K562 (cell line): ENCODE data around the gene PSMA7. TPM values are rescaled to one million over a fixed set of nuclear protein-coding genes. Genes with fewer than 3 reads are reported as not detected.
A peak's percentile ranks its signal among the peaks of the same experiment; 100 is the strongest.

Source experiments
- CTBP1 ChIP-seq: fragments of 450-650 bp; IDR thresholded peaks from 2 replicates; pipeline ENCODE4 v1.6.1; 2016; ENCODE audit warnings: borderline replicate concordance
- CTCF ChIP-seq, 3 experiments: IDR thresholded peaks in 2 of 3; conservative IDR thresholded peaks in 1 of 3; 2 replicates each; pipeline ENCODE4 v1.5.1; 2011 to 2012; ENCODE audit warnings: low read length in 3 of 3, mild to moderate bottlenecking in 3 of 3, control low read depth in 2 of 3, improper control_type of control experiment in 1 of 3, inconsistent platforms in 1 of 3, low read depth in 1 of 3, mixed read lengths in 1 of 3, moderate library complexity in 1 of 3; ENCODE audit not compliant: insufficient read depth in 2 of 3
- ESRRB ChIP-seq: fragments of 250-450 bp; sonication (Bioruptor Pico); IDR thresholded peaks from 2 replicates; pipeline ENCODE4 v1.5.0; 2020; ENCODE audit warnings: mild to moderate bottlenecking, moderate library complexity, borderline replicate concordance
- GTF2E2 ChIP-seq: fragments of 200-800 bp; sonication (Bioruptor generic); IDR thresholded peaks from 2 replicates; pipeline ENCODE4 v1.6.1; 2016; ENCODE audit warnings: missing genetic modification characterization, missing compliant biosample characterization
- TCF7L2 ChIP-seq: fragments of 150-350 bp; IDR thresholded peaks from 2 replicates; pipeline ENCODE4 v1.6.1; 2016; ENCODE audit warnings: low read depth, mild to moderate bottlenecking, low read length, moderate library complexity
- WHSC1 ChIP-seq: IDR thresholded peaks from one replicate; pipeline ENCODE4 v1.6.1; 2012; ENCODE audit warnings: low read length, control low read depth, inconsistent platforms
- YY1 ChIP-seq, 3 experiments: IDR thresholded peaks; 2 replicates each; pipeline ENCODE4 v1.6.1; 2011; ENCODE audit warnings: low read length in 2 of 3, mild to moderate bottlenecking in 2 of 3, moderate library complexity in 2 of 3, borderline replicate concordance in 1 of 3, control low read depth in 1 of 3, low read depth in 1 of 3; ENCODE audit not compliant: insufficient read depth in 3 of 3, insufficient replicate concordance in 2 of 3, control insufficient read depth in 1 of 3, insufficient read length in 1 of 3; ENCODE audit errors: extremely low read depth in 1 of 3
- ZNF764 ChIP-seq: fragments of 250-450 bp; sonication (Bioruptor Pico); IDR thresholded peaks from 2 replicates; pipeline ENCODE4 v1.4.0; 2020; ENCODE audit warnings: low read depth, mild to moderate bottlenecking, moderate library complexity
- polyA plus RNA-seq, 8 experiments: library from polyadenylated mRNA; depleted of rRNA in 4 of 8; stranded (reverse) in 5 of 8; unstranded in 3 of 8; fragments of >200 nt; fragmentation: Nextera tagmentation in 2 of 8; fragmentation: Illumina TruSeq in 1 of 8; extraction: Ambion mirVana in 2 of 8; extraction: Trizol in 1 of 8; gene quantifications; 2 replicates each; pipeline versions ENCODE4 v1.2.1 to v1.2.3, GENCODE V29; 2011 to 2014; ENCODE audit warnings: inconsistent platforms in 1 of 8, missing spikeins in 1 of 8
- total RNA-seq, 7 experiments: library from RNA; depleted of rRNA in 6 of 7; stranded (reverse); fragments of >200 nt in 6 of 7; fragmentation: Illumina TruSeq in 2 of 7; extraction: Trizol in 2 of 7; gene quantifications; 2 replicates each; pipeline versions ENCODE4 v1.2.1 to v1.2.3, GENCODE V29; 2011 to 2021; ENCODE audit warnings: low replicate concordance in 1 of 7
- TF ChIP-seq, protein P1 (sequence below): sonication (generic); formaldehyde crosslinking; IDR thresholded peaks from 2 replicates; pipeline ENCODE4 v1.8.0; 2022; ENCODE audit warnings: mild to moderate bottlenecking, missing genetic modification reagents
- TF ChIP-seq, protein P2 (sequence below): fragments of 250-450 bp; sonication (Bioruptor Pico); IDR thresholded peaks from 2 replicates; pipeline ENCODE4 v1.8.0; 2022; ENCODE audit warnings: inconsistent platforms, mild to moderate bottlenecking, moderate library complexity, borderline replicate concordance
- TF ChIP-seq, protein P3 (sequence below): fragments of 250-450 bp; sonication (Bioruptor Pico); IDR thresholded peaks from 2 replicates; pipeline ENCODE4 v1.8.0; 2022; ENCODE audit warnings: moderate library complexity, mild to moderate bottlenecking, inconsistent platforms

Gene PSMA7
- total and polyA plus RNA-seq, 9 of the 15 experiments (the other 6 are each of a cell fraction or from before 2014, with no cell fraction given): 257 to 510 (median 393) TPM

DNA sequence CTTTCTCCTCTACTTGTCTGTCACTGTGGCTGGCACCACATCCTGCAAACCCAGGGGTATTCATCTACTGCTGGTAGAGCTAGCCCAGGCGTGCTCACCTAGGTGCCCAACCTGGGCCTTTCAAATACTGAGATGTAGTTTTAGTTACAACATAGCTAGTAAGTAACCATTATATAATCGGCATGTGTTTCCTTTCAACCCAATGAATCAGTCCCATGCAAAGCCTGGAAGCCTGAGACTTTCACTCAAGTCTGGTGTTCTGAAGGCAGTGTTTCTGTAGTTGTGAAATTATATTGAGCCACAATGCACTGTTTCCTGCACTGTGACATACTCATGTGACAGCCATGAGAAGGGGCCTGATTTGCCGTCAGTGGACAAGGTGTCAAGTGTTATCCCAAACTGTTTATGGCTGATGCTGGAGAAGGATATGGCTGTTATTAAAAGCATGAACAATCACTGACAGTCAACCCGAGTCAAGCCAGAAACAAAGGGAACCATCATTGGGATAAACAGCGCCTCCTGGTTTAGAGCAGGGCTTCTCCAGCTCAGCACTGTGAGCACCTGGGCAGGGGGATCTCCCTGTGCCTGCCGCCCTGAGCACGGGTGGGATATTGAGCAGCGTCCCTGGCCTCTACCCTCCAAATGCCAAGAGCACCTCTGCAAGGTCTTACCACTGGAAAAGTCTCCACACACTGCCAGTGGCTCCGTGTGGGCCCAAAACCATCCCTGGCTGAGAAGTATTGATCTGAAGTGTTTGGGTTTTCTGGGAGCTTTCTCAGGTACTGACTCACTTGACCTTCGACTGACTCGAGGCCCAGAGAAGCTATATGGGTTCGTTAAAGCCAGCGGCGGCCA is 1.6 kb downstream of the PSMA7 start (continued):
- no peak for TF ChIP-seq CTBP1
- TF ChIP-seq, protein P1, sequence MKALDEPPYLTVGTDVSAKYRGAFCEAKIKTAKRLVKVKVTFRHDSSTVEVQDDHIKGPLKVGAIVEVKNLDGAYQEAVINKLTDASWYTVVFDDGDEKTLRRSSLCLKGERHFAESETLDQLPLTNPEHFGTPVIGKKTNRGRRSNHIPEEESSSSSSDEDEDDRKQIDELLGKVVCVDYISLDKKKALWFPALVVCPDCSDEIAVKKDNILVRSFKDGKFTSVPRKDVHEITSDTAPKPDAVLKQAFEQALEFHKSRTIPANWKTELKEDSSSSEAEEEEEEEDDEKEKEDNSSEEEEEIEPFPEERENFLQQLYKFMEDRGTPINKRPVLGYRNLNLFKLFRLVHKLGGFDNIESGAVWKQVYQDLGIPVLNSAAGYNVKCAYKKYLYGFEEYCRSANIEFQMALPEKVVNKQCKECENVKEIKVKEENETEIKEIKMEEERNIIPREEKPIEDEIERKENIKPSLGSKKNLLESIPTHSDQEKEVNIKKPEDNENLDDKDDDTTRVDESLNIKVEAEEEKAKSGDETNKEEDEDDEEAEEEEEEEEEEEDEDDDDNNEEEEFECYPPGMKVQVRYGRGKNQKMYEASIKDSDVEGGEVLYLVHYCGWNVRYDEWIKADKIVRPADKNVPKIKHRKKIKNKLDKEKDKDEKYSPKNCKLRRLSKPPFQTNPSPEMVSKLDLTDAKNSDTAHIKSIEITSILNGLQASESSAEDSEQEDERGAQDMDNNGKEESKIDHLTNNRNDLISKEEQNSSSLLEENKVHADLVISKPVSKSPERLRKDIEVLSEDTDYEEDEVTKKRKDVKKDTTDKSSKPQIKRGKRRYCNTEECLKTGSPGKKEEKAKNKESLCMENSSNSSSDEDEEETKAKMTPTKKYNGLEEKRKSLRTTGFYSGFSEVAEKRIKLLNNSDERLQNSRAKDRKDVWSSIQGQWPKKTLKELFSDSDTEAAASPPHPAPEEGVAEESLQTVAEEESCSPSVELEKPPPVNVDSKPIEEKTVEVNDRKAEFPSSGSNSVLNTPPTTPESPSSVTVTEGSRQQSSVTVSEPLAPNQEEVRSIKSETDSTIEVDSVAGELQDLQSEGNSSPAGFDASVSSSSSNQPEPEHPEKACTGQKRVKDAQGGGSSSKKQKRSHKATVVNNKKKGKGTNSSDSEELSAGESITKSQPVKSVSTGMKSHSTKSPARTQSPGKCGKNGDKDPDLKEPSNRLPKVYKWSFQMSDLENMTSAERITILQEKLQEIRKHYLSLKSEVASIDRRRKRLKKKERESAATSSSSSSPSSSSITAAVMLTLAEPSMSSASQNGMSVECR: 0 out of 2 replicates have a peak, but pooled peaks have one; percentile 9
- TF ChIP-seq, protein P2, sequence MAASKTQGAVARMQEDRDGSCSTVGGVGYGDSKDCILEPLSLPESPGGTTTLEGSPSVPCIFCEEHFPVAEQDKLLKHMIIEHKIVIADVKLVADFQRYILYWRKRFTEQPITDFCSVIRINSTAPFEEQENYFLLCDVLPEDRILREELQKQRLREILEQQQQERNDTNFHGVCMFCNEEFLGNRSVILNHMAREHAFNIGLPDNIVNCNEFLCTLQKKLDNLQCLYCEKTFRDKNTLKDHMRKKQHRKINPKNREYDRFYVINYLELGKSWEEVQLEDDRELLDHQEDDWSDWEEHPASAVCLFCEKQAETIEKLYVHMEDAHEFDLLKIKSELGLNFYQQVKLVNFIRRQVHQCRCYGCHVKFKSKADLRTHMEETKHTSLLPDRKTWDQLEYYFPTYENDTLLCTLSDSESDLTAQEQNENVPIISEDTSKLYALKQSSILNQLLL (CRISPR knock-in tag): no peak
- TF ChIP-seq YY1 (IDR thresholded peaks at IDR 0.05; ENCODE audit: borderline replicate concordance in 1 of 3, control insufficient read depth in 1 of 3, extremely low read depth in 1 of 3, insufficient read depth in 3 of 3, insufficient read length in 1 of 3, insufficient replicate concordance in 2 of 3, low read depth in 1 of 3, low read length in 2 of 3): peak in 1 of 3 experiments; percentile 28
- TF ChIP-seq TCF7L2: no peak
- peak; percentile 87 for TF ChIP-seq ZNF764 (CRISPR knock-in tag)
- TF ChIP-seq CTCF (IDR thresholded peaks at IDR 0.05 in 2 of 3, conservative IDR thresholded peaks at IDR 0.05 in 1 of 3; ENCODE audit: insufficient read depth in 2 of 3, low read depth in 1 of 3, low read length in 3 of 3): peak; percentile 45 to 55 (median 50); a peak in 5 of 6 replicates
- no peak for TF ChIP-seq ESRRB (CRISPR knock-in tag)
- no peak for TF ChIP-seq GTF2E2
- TF ChIP-seq, protein P3, sequence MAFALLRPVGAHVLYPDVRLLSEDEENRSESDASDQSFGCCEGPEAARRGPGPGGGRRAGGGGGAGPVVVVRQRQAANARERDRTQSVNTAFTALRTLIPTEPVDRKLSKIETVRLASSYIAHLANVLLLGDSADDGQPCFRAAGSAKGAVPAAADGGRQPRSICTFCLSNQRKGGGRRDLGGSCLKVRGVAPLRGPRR (CRISPR knock-in tag): no peak
- no peak for TF ChIP-seq WHSC1
